SK-N-SH treated with all-trans-retinoic acid at 6 μM for 48 hours (cell line): ENCODE data around the gene ECE1.

Experiments
- CSDC2 ChIP-seq: fragments of 250-450 bp; sonication (Bioruptor Pico); IDR thresholded peaks from 2 replicates; pipeline ENCODE4 v1.5.0; 2020; ENCODE audit warnings: mild to moderate bottlenecking, moderate library complexity
- PATZ1 ChIP-seq: fragments of 250-450 bp; sonication (Bioruptor Pico); IDR thresholded peaks from 2 replicates; pipeline ENCODE4 v1.8.0; 2020; ENCODE audit warnings: mild to moderate bottlenecking, moderate library complexity, borderline replicate concordance
- POU6F1 ChIP-seq: fragments of 250-450 bp; sonication (Bioruptor Pico); IDR thresholded peaks from 2 replicates; pipeline ENCODE4 v1.8.0; 2021; ENCODE audit warnings: low read depth, mild to moderate bottlenecking, moderate library complexity, borderline replicate concordance
- RARB ChIP-seq: fragments of 250-450 bp; sonication (Bioruptor Pico); IDR thresholded peaks from 2 replicates; pipeline ENCODE4 v1.8.0; 2021; ENCODE audit warnings: mild to moderate bottlenecking, moderate library complexity
- TOX ChIP-seq: fragments of 250-450 bp; sonication (Bioruptor Pico); IDR thresholded peaks from 2 replicates; pipeline ENCODE4 v1.8.0; 2021; ENCODE audit warnings: mild to moderate bottlenecking, moderate library complexity, borderline replicate concordance
- ZFP30 ChIP-seq: fragments of 450-650 bp; formaldehyde crosslinking; IDR thresholded peaks from 2 replicates; pipeline ENCODE4 v1.5.0; 2022; ENCODE audit warnings: mild to moderate bottlenecking, moderate library complexity
- ZNF70 ChIP-seq: fragments of 450-650 bp; formaldehyde crosslinking; IDR thresholded peaks from 2 replicates; pipeline ENCODE4 v1.5.0; 2020; ENCODE audit warnings: mild to moderate bottlenecking, moderate library complexity
- ZNF8 ChIP-seq: fragments of 450-650 bp; formaldehyde crosslinking; IDR thresholded peaks from 2 replicates; pipeline ENCODE4 v1.5.0; 2020; ENCODE audit warnings: mild to moderate bottlenecking, moderate library complexity

GRCh38 chr1:21249940-21250493, 40.2 kb downstream of the ECE1 start:
- TF ChIP-seq RARB (CRISPR knock-in tag) (no peak), POU6F1 (no peak), ZFP30 (CRISPR knock-in tag) (no peak), PATZ1 (CRISPR knock-in tag) (no peak), ZNF8 (CRISPR knock-in tag) (no peak), ZNF70 (CRISPR knock-in tag) (no peak), TOX (CRISPR knock-in tag) (no peak), CSDC2 (CRISPR knock-in tag) (no peak)
